HCT116 (cell line): ENCODE measurements around the gene APPL1. TPM values are rescaled to one million over a fixed set of nuclear protein-coding genes. Genes with fewer than 3 reads are reported as not detected.

Experiments used
- ATAC-seq: fragments of 200-7000 bp; cut with Tn5 transposase; 2 replicates; pipeline ENCODE4 v1.9.1; 2020; ENCODE audit warnings: mild to moderate bottlenecking, moderate library complexity
- BruUV-seq: library from RNA; stranded (reverse); fragments of 400-500 nt; replicated peaks from 2 replicates; lab custom pipeline; 2021; lab: Mats Ljungman, UMichigan
- CTCF ChIA-PET: fragments of 300-600 bp; sonication (Branson Sonifier 250); formaldehyde crosslinking; loops from one replicate; lab custom pipeline; 2021; ENCODE audit warnings: antibody characterized with exemption; lab: Charles Lee
- POLR2A ChIA-PET: fragments of 300-600, 350-600 bp; sonication (Branson Sonifier 250); formaldehyde crosslinking; loops from one replicate; lab custom pipeline; 2021; ENCODE audit warnings: antibody characterized with exemption; lab: Charles Lee
- RAD21 ChIA-PET, 2 experiments: fragments of 300-600 bp; sonication (Branson Sonifier 250); formaldehyde crosslinking; loops; one replicate each; lab custom pipeline; 2023; ENCODE audit warnings: low total read pairs in 2 of 2; ENCODE audit not compliant: uncharacterized antibody in 2 of 2, unreplicated experiment in 2 of 2, low non-redundant PET in 1 of 2; lab: Charles Lee
- DNase-seq: peaks from one replicate; pipeline ENCODE4 v3.0.0-alpha.2; 2010; ENCODE audit warnings: low read depth, low spot score
- H2AFZ ChIP-seq: fragments of 200-600 bp; shearing (Covaris generic), sonication (generic); 2 replicates; pipeline ENCODE4 v1.6.1; 2017; ENCODE audit warnings: low read depth, mixed run types, mixed read lengths, antibody characterized with exemption, low read length; ENCODE audit not compliant: poor library complexity, severe bottlenecking
- H3K27ac ChIP-seq: 2 replicates; pipeline ENCODE4 v1.5.1; 2012; ENCODE audit warnings: low read depth, low read length
- H3K27me3 ChIP-seq: fragments of 200-600 bp; sonication (generic); 2 replicates; pipeline ENCODE4 v1.6.1; 2016; ENCODE audit warnings: mixed run types, low read length, mixed read lengths; ENCODE audit not compliant: insufficient read depth
- H3K36me3 ChIP-seq, 2 experiments: fragments of 200-500 bp in 1 of 2; fragments of 200-600 bp in 1 of 2; sonication (Bioruptor generic) in 1 of 2; sonication (generic) in 1 of 2; 2 replicates each; pipeline versions ENCODE4 v1.5.1 to v1.6.1; 2014 to 2016; ENCODE audit warnings: low read length in 2 of 2, inconsistent platforms in 1 of 2, mixed read lengths in 1 of 2, mixed run types in 1 of 2; ENCODE audit not compliant: insufficient read depth in 2 of 2, control insufficient read depth in 1 of 2
- H3K4me1 ChIP-seq, 2 experiments: fragments of 200-600 bp in 1 of 2; sonication (generic) in 1 of 2; 2 replicates each; pipeline versions ENCODE4 v1.5.1 to v1.6.1; 2012 to 2017; ENCODE audit warnings: low read length in 2 of 2, inconsistent platforms in 1 of 2, mild to moderate bottlenecking in 1 of 2, mixed read lengths in 1 of 2, mixed run types in 1 of 2, moderate library complexity in 1 of 2; ENCODE audit not compliant: insufficient read depth in 2 of 2, control insufficient read depth in 1 of 2
- H3K4me2 ChIP-seq: fragments of 200-600 bp; sonication (generic); 2 replicates; pipeline ENCODE4 v1.6.1; 2017; ENCODE audit warnings: mixed run types, low read length, mixed read lengths
- H3K4me3 ChIP-seq, 2 experiments: fragments of 200-600 bp in 1 of 2; sonication (generic) in 1 of 2; replicated peaks in 1 of 2; 2 replicates each; pipeline ENCODE4 v1.5.1; 2011 to 2016; ENCODE audit warnings: low read length in 2 of 2, control low read depth in 1 of 2, low read depth in 1 of 2, mild to moderate bottlenecking in 1 of 2, mixed read lengths in 1 of 2, mixed run types in 1 of 2
- H3K79me2 ChIP-seq: fragments of 200-600 bp; sonication (generic); 2 replicates; pipeline ENCODE4 v1.6.1; 2017; ENCODE audit warnings: mild to moderate bottlenecking, mixed run types, low read length, moderate library complexity, mixed read lengths; ENCODE audit not compliant: insufficient read depth
- H3K9ac ChIP-seq: fragments of 200-600 bp; sonication (generic); 2 replicates; pipeline ENCODE4 v1.6.1; 2016; ENCODE audit warnings: low read length, mixed read lengths
- H3K9me2 ChIP-seq: fragments of 200-600 bp; sonication (generic), shearing (Covaris generic); 2 replicates; pipeline ENCODE4 v1.6.1; 2017; ENCODE audit warnings: mixed run types, mild to moderate bottlenecking, moderate library complexity; ENCODE audit not compliant: insufficient read depth
- H3K9me3 ChIP-seq, 2 experiments: fragments of 200-500 bp in 1 of 2; fragments of 200-600 bp in 1 of 2; sonication (Bioruptor generic) in 1 of 2; sonication (generic) in 1 of 2; 2 replicates each; pipeline ENCODE4 v1.6.1; 2014 to 2017; ENCODE audit warnings: low read length in 2 of 2, mixed read lengths in 2 of 2, inconsistent platforms in 1 of 2, low read depth in 1 of 2, mild to moderate bottlenecking in 1 of 2, mixed run types in 1 of 2, moderate library complexity in 1 of 2; ENCODE audit not compliant: control insufficient read depth in 1 of 2, insufficient read depth in 1 of 2
- H4K20me1 ChIP-seq: fragments of 200-600 bp; sonication (generic), shearing (Covaris generic); 2 replicates; pipeline ENCODE4 v1.6.1; 2017; ENCODE audit warnings: mixed run types, mild to moderate bottlenecking, moderate library complexity; ENCODE audit not compliant: insufficient read depth
- CBX3 ChIP-seq: IDR thresholded peaks from 2 replicates; pipeline ENCODE4 v1.6.1; 2012; ENCODE audit warnings: low read depth
- FOSL1 ChIP-seq: IDR thresholded peaks from 2 replicates; pipeline ENCODE4 v1.6.1; 2012; ENCODE audit warnings: low read depth
- POLR2A ChIP-seq: IDR thresholded peaks from 2 replicates; pipeline ENCODE4 v1.7.0; 2011; ENCODE audit warnings: borderline replicate concordance; ENCODE audit not compliant: insufficient read depth, insufficient read length; ENCODE audit errors: extremely low read depth
- RAD21 ChIP-seq: IDR thresholded peaks from 2 replicates; pipeline ENCODE4 v1.6.1; 2012; ENCODE audit warnings: low read depth, mild to moderate bottlenecking
- SP1 ChIP-seq: IDR thresholded peaks from 2 replicates; pipeline ENCODE4 v1.6.1; 2012; ENCODE audit warnings: low read depth
- SRF ChIP-seq: IDR thresholded peaks from 2 replicates; pipeline ENCODE4 v1.6.1; 2012; ENCODE audit warnings: low read depth
- TCF7L2 ChIP-seq: IDR thresholded peaks from 2 replicates; pipeline ENCODE4 v1.7.0; 2011; ENCODE audit warnings: borderline replicate concordance, inconsistent platforms; ENCODE audit not compliant: insufficient read depth, insufficient read length; ENCODE audit errors: extremely low read depth
- YY1 ChIP-seq: IDR thresholded peaks from 2 replicates; pipeline ENCODE4 v1.6.1; 2011; ENCODE audit warnings: low read length, low read depth, moderate library complexity, mild to moderate bottlenecking; ENCODE audit not compliant: insufficient replicate concordance; ENCODE audit errors: extremely low read depth
- ZBTB33 ChIP-seq: IDR thresholded peaks from 2 replicates; pipeline ENCODE4 v1.6.1; 2011; ENCODE audit warnings: mild to moderate bottlenecking, low read length, moderate library complexity; ENCODE audit not compliant: insufficient replicate concordance; ENCODE audit errors: extremely low read depth
- ZFX ChIP-seq: fragments of 450-650 bp; IDR thresholded peaks from 2 replicates; pipeline ENCODE4 v1.6.1; 2017
- ZNF274 ChIP-seq: fragments of 200-500 bp; sonication (Bioruptor generic); IDR thresholded peaks from 2 replicates; pipeline ENCODE4 v1.6.1; 2014; ENCODE audit warnings: mild to moderate bottlenecking, low read depth, low read length, inconsistent platforms
- intact Hi-C: fragments of 100-400 bp; cut with micrococcal nuclease; formaldehyde crosslinking; loops from 2 replicates; pipeline ENCODE4 v1.10.0; 2022
- total RNA-seq: library from RNA; stranded (reverse); gene quantifications from one replicate; pipeline ENCODE4 v1.2.1, GENCODE V29; 2021; ENCODE audit not compliant: unreplicated experiment
- TF ChIP-seq, protein P1 (sequence below), 3 experiments: fragments of 200-600 bp in 1 of 3; sonication (generic) in 1 of 3; IDR thresholded peaks in 2 of 3; conservative IDR thresholded peaks in 1 of 3; 2 replicates each; pipeline ENCODE4 v1.5.1; 2012 to 2017; ENCODE audit warnings: low read depth in 2 of 3, low read length in 2 of 3, antibody characterized with exemption in 1 of 3, borderline replicate concordance in 1 of 3, control low read depth in 1 of 3, mild to moderate bottlenecking in 1 of 3, mixed read lengths in 1 of 3, mixed run types in 1 of 3, moderate library complexity in 1 of 3; ENCODE audit not compliant: insufficient read depth in 1 of 3
- TF ChIP-seq, protein P2 (sequence below): IDR thresholded peaks from 2 replicates; pipeline ENCODE4 v1.6.1; 2012

The APPL1 gene
- total RNA-seq, 1 experiment from 2014 or later, result 30.8 TPM

- Histone ChIP-seq H3K27ac (no peak overlapping the region), H2AFZ (no peak overlapping the region), H3K9ac (no peak overlapping the region), H3K4me3 (no peak overlapping the region), H4K20me1 (no peaks in the 10 kb centered on the region), H3K36me3 (peaks cover 2 to 10% of the 10 kb centered on the region in 2 experiments; a peak in 2 of 4 replicates), H3K9me3 (no peaks in the 10 kb centered on the region), H3K4me1 (no peaks in the 10 kb centered on the region), H3K79me2 (no peaks in the 10 kb centered on the region), H3K27me3 (no peaks in the 10 kb centered on the region), H3K9me2 (no peaks in the 10 kb centered on the region), H3K4me2 (no peak overlapping the region)
- RAD21 ChIA-PET, result no interaction called here
- TF ChIP-seq YY1 (no peak), FOSL1 (no peak), SP1 (no peak), CBX3 (no peak), SRF (no peak), ZBTB33 (no peak), POLR2A (no peak), ZNF274 (no peak), ZFX (no peak), TCF7L2 (no peak), RAD21 (no peak)
- TF ChIP-seq, protein P1, sequence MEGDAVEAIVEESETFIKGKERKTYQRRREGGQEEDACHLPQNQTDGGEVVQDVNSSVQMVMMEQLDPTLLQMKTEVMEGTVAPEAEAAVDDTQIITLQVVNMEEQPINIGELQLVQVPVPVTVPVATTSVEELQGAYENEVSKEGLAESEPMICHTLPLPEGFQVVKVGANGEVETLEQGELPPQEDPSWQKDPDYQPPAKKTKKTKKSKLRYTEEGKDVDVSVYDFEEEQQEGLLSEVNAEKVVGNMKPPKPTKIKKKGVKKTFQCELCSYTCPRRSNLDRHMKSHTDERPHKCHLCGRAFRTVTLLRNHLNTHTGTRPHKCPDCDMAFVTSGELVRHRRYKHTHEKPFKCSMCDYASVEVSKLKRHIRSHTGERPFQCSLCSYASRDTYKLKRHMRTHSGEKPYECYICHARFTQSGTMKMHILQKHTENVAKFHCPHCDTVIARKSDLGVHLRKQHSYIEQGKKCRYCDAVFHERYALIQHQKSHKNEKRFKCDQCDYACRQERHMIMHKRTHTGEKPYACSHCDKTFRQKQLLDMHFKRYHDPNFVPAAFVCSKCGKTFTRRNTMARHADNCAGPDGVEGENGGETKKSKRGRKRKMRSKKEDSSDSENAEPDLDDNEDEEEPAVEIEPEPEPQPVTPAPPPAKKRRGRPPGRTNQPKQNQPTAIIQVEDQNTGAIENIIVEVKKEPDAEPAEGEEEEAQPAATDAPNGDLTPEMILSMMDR (IDR thresholded peaks at IDR 0.05 in 2 of 3, conservative IDR thresholded peaks at IDR 0.05 in 1 of 3; ENCODE audit: borderline replicate concordance in 1 of 3, insufficient read depth in 1 of 3, low read depth in 2 of 3, low read length in 2 of 3), result no peak
- TF ChIP-seq, protein P2, sequence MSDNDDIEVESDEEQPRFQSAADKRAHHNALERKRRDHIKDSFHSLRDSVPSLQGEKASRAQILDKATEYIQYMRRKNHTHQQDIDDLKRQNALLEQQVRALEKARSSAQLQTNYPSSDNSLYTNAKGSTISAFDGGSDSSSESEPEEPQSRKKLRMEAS, result no peak
- CTCF ChIA-PET, result no interaction called here
- DNase-seq (no peak), ATAC-seq (no peak)
- intact Hi-C loops, result no loop called here
- BruUV-seq, result no TSS peak
- POLR2A ChIA-PET, result no interaction called here
Measured at GRCh38 chr3:57274845-57275244, 47.3 kb downstream of the APPL1 start.
